Body of pancreas (tissue), 4 donors: ENCODE data around the gene ARHGEF25. TPM values are rescaled to one million over a fixed set of nuclear protein-coding genes. Genes with fewer than 3 reads are reported as not detected.

Experiments
- ATAC-seq: fragments of 150-250 bp; one replicate; pipeline ENCODE4 v1.9.1; 2016
- DNase-seq, 4 donors: peaks; one replicate each; pipeline ENCODE4 v3.0.0-alpha.2; 2019
- H3K27ac ChIP-seq, 4 donors: fragments of 200-600 bp; sonication (generic); 1 replicate in 3 of 4; 2 replicates in 1 of 4; pipeline versions ENCODE4 v1.5.1 to v1.6.1; 2016 to 2019; ENCODE audit warnings: mild to moderate bottlenecking in 1 of 4, mixed read lengths in 1 of 4, moderate library complexity in 1 of 4
- H3K27me3 ChIP-seq, 2 donors: fragments of 200-600 bp; sonication (generic); one replicate each; pipeline ENCODE4 v1.6.0; 2016; ENCODE audit warnings: mild to moderate bottlenecking in 1 of 2
- H3K36me3 ChIP-seq, 2 donors: fragments of 200-600 bp; sonication (generic); replicated peaks in 1 of 2; 2 replicates each; pipeline ENCODE4 v1.5.1; 2016; ENCODE audit warnings: low read depth in 2 of 2; ENCODE audit not compliant: insufficient read depth in 1 of 2
- H3K4me1 ChIP-seq: fragments of 200-600 bp; sonication (generic); one replicate; pipeline ENCODE4 v1.6.0; 2016
- H3K4me3 ChIP-seq, 2 donors: fragments of 200-600 bp; sonication (generic); 1 replicate in 1 of 2; 2 replicates in 1 of 2; pipeline ENCODE4 v1.5.1; 2016 to 2019
- H3K9me3 ChIP-seq, 3 donors: fragments of 200-600 bp; sonication (generic); 1 replicate in 2 of 3; 2 replicates in 1 of 3; pipeline ENCODE4 v1.5.1; 2016
- CTCF ChIP-seq, 7 experiments: fragments of 450-650 bp in 4 of 7; fragments of 200-600 bp in 3 of 7; sonication (generic) in 3 of 7; IDR thresholded peaks; one replicate each; pipeline ENCODE4 v1.5.1; 2016 to 2019; ENCODE audit warnings: antibody characterized with exemption in 7 of 7
- POLR2A ChIP-seq, 3 donors: fragments of 450-650 bp; IDR thresholded peaks; one replicate each; pipeline ENCODE4 v1.6.1; 2016; ENCODE audit warnings: antibody characterized with exemption in 3 of 3, mild to moderate bottlenecking in 2 of 3
- WGBS, 2 donors: methylation state at CpG; one replicate each; pipeline ENCODE4 v1.1.5; 2017; 5-methylcytosine and 5-hydroxymethylcytosine counted together
- intact Hi-C: fragments of 100-400 bp; cut with DNase I; formaldehyde crosslinking; loops from one replicate; pipeline ENCODE4 v1.15.1; 2023
- total RNA-seq, 2 donors: library from RNA; depleted of rRNA; stranded (reverse); fragments of >200 nt; gene quantifications; one replicate each; pipeline ENCODE4 v1.1.0, GENCODE V29; 2016

ARHGEF25 gene
- total RNA-seq, 2 donors from 2014 or later: 10.1 to 10.9 TPM

- Histone ChIP-seq H3K9me3 (no peaks in the 10 kb centered on the region), H3K4me1 (peaks cover 28% of the 10 kb centered on the region), H3K27ac (no peak overlapping the region), H3K27me3 (no peaks in the 10 kb centered on the region), H3K36me3 (peaks cover 0 to 6% of the 10 kb centered on the region in 2 donors), H3K4me3 (no peak overlapping the region)
- intact Hi-C loops: no loop called here
- DNase-seq (no peak), ATAC-seq (no peak)
- WGBS, 2 donors: 82 to 85% methylated on average over 4 of the region's 4 CpGs
- TF ChIP-seq CTCF (IDR thresholded peaks at IDR 0.05): no peak
- no peak for TF ChIP-seq POLR2A (IDR thresholded peaks at IDR 0.05)
Measured at GRCh38 chr12:57593187-57593586, 18.0 kb upstream of the ARHGEF25 start.

- peaks cover 0 to 13% of the 10 kb centered on the region in 2 donors for H3K36me3 ChIP-seq
Measured at GRCh38 chr12:57600395-57600794, 10.8 kb upstream of the ARHGEF25 start.

GRCh38 chr12:57602544-57602943 is 8.7 kb upstream of the ARHGEF25 start:
- H3K4me3 ChIP-seq: no peak overlapping the region

More at GRCh38 chr12:57600395-57600794, 10.8 kb upstream of the ARHGEF25 start:
- no peak overlapping the region for H3K27ac ChIP-seq
- H3K4me1 ChIP-seq: peaks cover 15% of the 10 kb centered on the region
- TF ChIP-seq CTCF (IDR thresholded peaks at IDR 0.05) (no peak), POLR2A (IDR thresholded peaks at IDR 0.05) (no peak)
- no peaks in the 10 kb centered on the region for H3K27me3 ChIP-seq
- DNase-seq: no peak
- WGBS, 2 donors: 70 to 77% methylated on average over 2 of the region's 2 CpGs
- no peaks in the 10 kb centered on the region for H3K9me3 ChIP-seq
- intact Hi-C loops: no loop called here
- no peak overlapping the region for H3K4me3 ChIP-seq
- no peak for ATAC-seq

GRCh38 chr12:57603324-57603723 is 7.9 kb upstream of the ARHGEF25 start:
- peak overlapping the region in 2 of 4 donors; percentile 10 to 69 for H3K27ac ChIP-seq
- H3K4me3 ChIP-seq: no peak overlapping the region
- 65 to 77% methylated on average over 2 of the region's 2 CpGs for WGBS, 2 donors
- no peak for TF ChIP-seq CTCF (IDR thresholded peaks at IDR 0.05)
- no peak for TF ChIP-seq POLR2A (IDR thresholded peaks at IDR 0.05)
- no peaks in the 10 kb centered on the region for H3K27me3 ChIP-seq
- H3K4me1 ChIP-seq: peaks cover 19% of the 10 kb centered on the region
- DNase-seq (no peak), ATAC-seq (no peak)
- intact Hi-C loops: no loop called here
- H3K36me3 ChIP-seq: peaks cover 0 to 7% of the 10 kb centered on the region in 2 donors
- no peaks in the 10 kb centered on the region for H3K9me3 ChIP-seq

More at GRCh38 chr12:57602544-57602943, 8.7 kb upstream of the ARHGEF25 start:
- ATAC-seq (no peak), DNase-seq (no peak)
- TF ChIP-seq CTCF (IDR thresholded peaks at IDR 0.05) (no peak), POLR2A (IDR thresholded peaks at IDR 0.05) (no peak)
- H3K4me1 ChIP-seq: peaks cover 19% of the 10 kb centered on the region
- H3K27me3 ChIP-seq: no peaks in the 10 kb centered on the region
- H3K27ac ChIP-seq: no peak overlapping the region
- H3K36me3 ChIP-seq: peaks cover 0 to 7% of the 10 kb centered on the region in 2 donors
- intact Hi-C loops: no loop called here
- H3K9me3 ChIP-seq: no peaks in the 10 kb centered on the region

- Histone ChIP-seq H3K27me3 (no peaks in the 10 kb centered on the region), H3K9me3 (no peaks in the 10 kb centered on the region), H3K4me3 (peak overlapping the region; percentile 20 to 36), H3K27ac (peak overlapping the region; percentile 60 to 77 (median 66)), H3K36me3 (peaks cover 0 to 6% of the 10 kb centered on the region in 2 donors), H3K4me1 (peaks cover 19% of the 10 kb centered on the region)
- 23 to 24% methylated on average over 6 of the region's 6 CpGs for WGBS, 2 donors
- peak in 3 of 4 donors; percentile 45 to 58 (median 47) for DNase-seq
- intact Hi-C loops: no loop called here
- peak; percentile 43 for ATAC-seq
- TF ChIP-seq CTCF (IDR thresholded peaks at IDR 0.05) (no peak), POLR2A (IDR thresholded peaks at IDR 0.05) (peak in 1 of 3 donors; percentile 15)
Measured at GRCh38 chr12:57603815-57604453, 7.3 kb upstream of the ARHGEF25 start.
